ENCODE measurements around the gene BIRC2. TPM values are rescaled to one million over a fixed set of nuclear protein-coding genes. Genes with fewer than 3 reads are reported as not detected.

The BIRC2 gene
- total RNA-seq, 1 donor from 2014 or later: 42.8 TPM

GRCh38 chr11:102314784-102315183, 32.2 kb upstream of the BIRC2 start:
- peaks cover 28% of the 10 kb centered on the region for H3K4me1 Mint-ChIP-seq
- no peak overlapping the region for H3K27ac Mint-ChIP-seq
- no peak for TF ChIP-seq CTCF (IDR thresholded peaks at IDR 0.05; ENCODE audit: unreplicated experiment)
- peaks cover 4% of the 10 kb centered on the region for H3K27me3 Mint-ChIP-seq (ENCODE audit: low read depth)
- no peak overlapping the region for H3K4me3 Mint-ChIP-seq
- DNase-seq (ENCODE audit: low spot score in 2 of 2, unreplicated experiment in 2 of 2): no peak
- no peaks in the 10 kb centered on the region for H3K36me3 Mint-ChIP-seq
- peaks cover 1% of the 10 kb centered on the region for H3K9me3 Mint-ChIP-seq

- H3K27ac Mint-ChIP-seq: peak overlapping the region; percentile 65
- H3K4me3 Mint-ChIP-seq: peak overlapping the region; percentile 5
- H3K4me1 Mint-ChIP-seq: peaks cover 28% of the 10 kb centered on the region
- H3K27me3 Mint-ChIP-seq (ENCODE audit: low read depth): peaks cover 4% of the 10 kb centered on the region
- DNase-seq (ENCODE audit: low spot score in 2 of 2, unreplicated experiment in 2 of 2): no peak
- no peaks in the 10 kb centered on the region for H3K36me3 Mint-ChIP-seq
- no peak for TF ChIP-seq CTCF (IDR thresholded peaks at IDR 0.05; ENCODE audit: unreplicated experiment)
- H3K9me3 Mint-ChIP-seq: no peaks in the 10 kb centered on the region
Observed at GRCh38 chr11:102316346-102316904, 30.6 kb upstream of the BIRC2 start.

GRCh38 chr11:102317099-102317767, 29.8 kb upstream of the BIRC2 start, which contains the start of gene BIRC3:
TSS of gene BIRC3 (plus strand) at chr11:102317484. CDS start at chr11:102324510, 7,026 bp downstream.
- H3K4me3 Mint-ChIP-seq: peak within 1 kb of the TSS; percentile 88
- H3K9me3 Mint-ChIP-seq: no peaks in the 10 kb centered on the region
- DNase-seq (ENCODE audit: low spot score in 2 of 2, unreplicated experiment in 2 of 2): peak; percentile 22 to 64
- H3K4me1 Mint-ChIP-seq: peaks cover 28% of the 10 kb centered on the region
- no peak for TF ChIP-seq CTCF (IDR thresholded peaks at IDR 0.05; ENCODE audit: unreplicated experiment)
- H3K27me3 Mint-ChIP-seq (ENCODE audit: low read depth): peaks cover 4% of the 10 kb centered on the region
- H3K27ac Mint-ChIP-seq: peak within 1 kb of the TSS; percentile 92
- no peaks in the 10 kb centered on the region for H3K36me3 Mint-ChIP-seq

- TF ChIP-seq CTCF (IDR thresholded peaks at IDR 0.05; ENCODE audit: unreplicated experiment): no peak
- Mint-ChIP-seq H3K36me3 (no peaks in the 10 kb centered on the region), H3K9me3 (no peaks in the 10 kb centered on the region), H3K27me3 (ENCODE audit: low read depth) (peaks cover 4% of the 10 kb centered on the region), H3K27ac (peak overlapping the region; percentile 92), H3K4me3 (peak overlapping the region; percentile 88), H3K4me1 (peaks cover 26% of the 10 kb centered on the region)
- DNase-seq (ENCODE audit: low spot score in 2 of 2, unreplicated experiment in 2 of 2): no peak
Observed at GRCh38 chr11:102317768-102318103, 29.3 kb upstream of the BIRC2 start.

GRCh38 chr11:102318469-102318868, 28.5 kb upstream of the BIRC2 start:
- no peak for DNase-seq (ENCODE audit: low spot score in 2 of 2, unreplicated experiment in 2 of 2)
- Mint-ChIP-seq H3K36me3 (no peaks in the 10 kb centered on the region), H3K4me3 (no peak overlapping the region), H3K27ac (no peak overlapping the region), H3K27me3 (ENCODE audit: low read depth) (peaks cover 4% of the 10 kb centered on the region), H3K9me3 (no peaks in the 10 kb centered on the region), H3K4me1 (peaks cover 23% of the 10 kb centered on the region)
- no peak for TF ChIP-seq CTCF (IDR thresholded peaks at IDR 0.05; ENCODE audit: unreplicated experiment)

Data from mesothelial cell of epicardium (in vitro differentiated cells).